Measurements from ENCODE around the gene TTLL7. TPM values are rescaled to one million over a fixed set of nuclear protein-coding genes. Genes with fewer than 3 reads are reported as not detected.
"Not testable (repeated sequence)": the region's sequence is repeated elsewhere in the genome, so short reads cannot be mapped to it uniquely, and the experiment has no call there.

Gene TTLL7
- polyA plus RNA-seq, 4 donors: 2.8 to 4.4 (median 3.6) TPM

- no peak for DNase-seq (ENCODE audit: low read depth in 4 of 4, low spot score in 3 of 4)
Measured at GRCh38 chr1:83932693-83933092, 66.2 kb downstream of the TTLL7 start.

GRCh38 chr1:83932281-83932680, 66.7 kb downstream of the TTLL7 start:
- no peak for DNase-seq (ENCODE audit: low read depth in 4 of 4, low spot score in 3 of 4)

- peak; percentile 22 to 31 (median 30) for DNase-seq (ENCODE audit: low read depth in 4 of 4, low spot score in 3 of 4)
Measured at GRCh38 chr1:83931658-83932253, 67.2 kb downstream of the TTLL7 start.

- no peak for DNase-seq (ENCODE audit: low read depth in 4 of 4, low spot score in 3 of 4)
Measured at GRCh38 chr1:83929184-83929583, 69.7 kb downstream of the TTLL7 start.

GRCh38 chr1:83928396-83928795, 70.5 kb downstream of the TTLL7 start:
- DNase-seq (ENCODE audit: low read depth in 4 of 4, low spot score in 3 of 4): no peak

- no peak for DNase-seq (ENCODE audit: low read depth in 4 of 4, low spot score in 3 of 4)
Measured at GRCh38 chr1:83927701-83928100, 71.2 kb downstream of the TTLL7 start.

GRCh38 chr1:83927061-83927460, 71.9 kb downstream of the TTLL7 start:
- DNase-seq (ENCODE audit: low read depth in 4 of 4, low spot score in 3 of 4): no peak

GRCh38 chr1:83923553-83923952, 75.4 kb downstream of the TTLL7 start:
- no peak for DNase-seq (ENCODE audit: low read depth in 4 of 4, low spot score in 3 of 4)

- no peak for DNase-seq (ENCODE audit: low read depth in 4 of 4, low spot score in 3 of 4)
Measured at GRCh38 chr1:83922431-83922830, 76.5 kb downstream of the TTLL7 start.

GRCh38 chr1:83920320-83920719, 78.6 kb downstream of the TTLL7 start:
- DNase-seq (ENCODE audit: low read depth in 4 of 4, low spot score in 3 of 4): no peak

- no peak for DNase-seq (ENCODE audit: low read depth in 4 of 4, low spot score in 3 of 4)
Measured at GRCh38 chr1:83919872-83920271, 79.1 kb downstream of the TTLL7 start.

- no peak for DNase-seq (ENCODE audit: low read depth in 4 of 4, low spot score in 3 of 4)
Measured at GRCh38 chr1:83918688-83919285, 80.1 kb downstream of the TTLL7 start.

- no peak for DNase-seq (ENCODE audit: low read depth in 4 of 4, low spot score in 3 of 4)
Measured at GRCh38 chr1:83917959-83918358, 81.0 kb downstream of the TTLL7 start.

GRCh38 chr1:83916094-83916493, 82.8 kb downstream of the TTLL7 start:
- not testable (repeated sequence) for DNase-seq (ENCODE audit: low read depth in 4 of 4, low spot score in 3 of 4)

- DNase-seq (ENCODE audit: low read depth in 4 of 4, low spot score in 3 of 4): peak in 1 of 4 donors; percentile 16
Measured at GRCh38 chr1:83912876-83913275, 86.1 kb downstream of the TTLL7 start.

- no peak for DNase-seq (ENCODE audit: low read depth in 4 of 4, low spot score in 3 of 4)
Measured at GRCh38 chr1:83910461-83910860, 88.5 kb downstream of the TTLL7 start.

- no peak for DNase-seq (ENCODE audit: low read depth in 4 of 4, low spot score in 3 of 4)
Measured at GRCh38 chr1:83909687-83910086, 89.2 kb downstream of the TTLL7 start.

- DNase-seq (ENCODE audit: low read depth in 4 of 4, low spot score in 3 of 4): peak in 1 of 4 donors; percentile 8
Measured at GRCh38 chr1:83905315-83905907, 93.5 kb downstream of the TTLL7 start.

- DNase-seq (ENCODE audit: low read depth in 4 of 4, low spot score in 3 of 4): no peak
Measured at GRCh38 chr1:83901547-83902155, 97.3 kb downstream of the TTLL7 start.

GRCh38 chr1:83900524-83900923, 98.4 kb downstream of the TTLL7 start:
- no peak for DNase-seq (ENCODE audit: low read depth in 4 of 4, low spot score in 3 of 4)

- DNase-seq (ENCODE audit: low read depth in 4 of 4, low spot score in 3 of 4): no peak
Measured at GRCh38 chr1:83897516-83897915, 101.4 kb downstream of the TTLL7 start.

- no peak for DNase-seq (ENCODE audit: low read depth in 4 of 4, low spot score in 3 of 4)
Measured at GRCh38 chr1:83896299-83896698, 102.6 kb downstream of the TTLL7 start.

Data from right renal pelvis (tissue), 4 donors.